GM18861 (cell line): Measurements from ENCODE around the gene SZRD1.

Experiments
- ATAC-seq: cut with Tn5 transposase; IDR thresholded peaks from one replicate; pipeline ENCODE4 v1.9.1; 2021; ENCODE audit not compliant: unreplicated experiment

The SZRD1 gene

GRCh38 chr1:16436946-16437474 is 70.0 kb downstream of the SZRD1 start, which contains the start of gene SPATA21:
Gene SPATA21 (minus strand): TSS chr1:16437424. CDS start chr1:16431371, 6,053 bp downstream.
- ATAC-seq, result no peak

GRCh38 chr1:16438516-16438915 is 71.5 kb downstream of the SZRD1 start:
- ATAC-seq, result no peak

- no peak for ATAC-seq
Observed at GRCh38 chr1:16438924-16439323, 71.9 kb downstream of the SZRD1 start.

GRCh38 chr1:16440131-16440469 is 73.1 kb downstream of the SZRD1 start:
- ATAC-seq, result no peak

GRCh38 chr1:16440470-16441281 is 73.6 kb downstream of the SZRD1 start, which contains the start of gene NECAP2:
Gene NECAP2 (plus strand): TSS chr1:16440724. CDS start chr1:16440762, 38 bp downstream.
- ATAC-seq, result peak; percentile 85

- no peak for ATAC-seq
Observed at GRCh38 chr1:16441282-16441665, 74.2 kb downstream of the SZRD1 start.

- ATAC-seq, result no peak
Observed at GRCh38 chr1:16442265-16442664, 75.2 kb downstream of the SZRD1 start.

- ATAC-seq, result no peak
Observed at GRCh38 chr1:16442941-16443340, 75.9 kb downstream of the SZRD1 start.

- ATAC-seq, result no peak
Observed at GRCh38 chr1:16443975-16444770, 77.1 kb downstream of the SZRD1 start.

- no peak for ATAC-seq
Observed at GRCh38 chr1:16445052-16445451, 78.0 kb downstream of the SZRD1 start.

GRCh38 chr1:16446116-16446515 is 79.1 kb downstream of the SZRD1 start:
- no peak for ATAC-seq

- no peak for ATAC-seq
Observed at GRCh38 chr1:16447641-16448040, 80.6 kb downstream of the SZRD1 start.
